ENCODE data around the gene LGALS12.
A peak's percentile ranks its signal among the peaks of the same experiment; 100 is the strongest.
"Not testable (repeated sequence)": the region's sequence is repeated elsewhere in the genome, so short reads cannot be mapped to it uniquely, and the experiment has no call there.

LGALS12 gene

DNA sequence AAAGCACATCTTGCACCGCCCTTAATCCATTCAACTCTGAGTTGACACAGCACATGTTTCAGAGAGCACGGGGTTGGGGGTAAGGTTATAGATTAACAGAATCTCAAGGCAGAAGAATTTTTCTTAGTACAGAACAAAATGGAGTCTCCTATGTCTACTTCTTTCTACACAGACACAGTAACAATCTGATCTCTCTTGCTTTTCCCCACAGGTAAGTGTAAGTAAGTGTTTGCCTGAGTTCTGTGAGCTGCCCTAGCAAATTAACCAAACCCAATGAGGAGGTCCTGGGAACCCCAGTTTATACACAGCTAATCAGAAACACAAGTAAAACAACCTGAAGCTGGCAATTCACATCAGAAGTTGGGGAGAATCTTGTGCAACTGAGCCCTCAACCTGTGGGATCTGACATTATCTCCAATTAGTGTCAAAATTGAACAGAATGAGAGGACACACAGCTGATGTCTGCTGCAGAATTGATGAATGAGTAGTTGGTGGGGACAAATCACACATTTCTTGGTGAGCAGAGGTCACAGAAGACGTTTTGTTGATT, 22.9 kb downstream of the LGALS12 start:
- H3K4me3 ChIP-seq (ENCODE audit: low read length); H3K27ac ChIP-seq (ENCODE audit: low read depth, low read length); H3K4me1 ChIP-seq (ENCODE audit: control insufficient read depth, insufficient read depth, low read length); H3K27me3 ChIP-seq (ENCODE audit: control insufficient read depth, insufficient read depth, low read length); H3K9ac ChIP-seq (ENCODE audit: low read length); H3K36me3 ChIP-seq (ENCODE audit: control insufficient read depth, insufficient read depth, low read length): not testable (repeated sequence)

DNA sequence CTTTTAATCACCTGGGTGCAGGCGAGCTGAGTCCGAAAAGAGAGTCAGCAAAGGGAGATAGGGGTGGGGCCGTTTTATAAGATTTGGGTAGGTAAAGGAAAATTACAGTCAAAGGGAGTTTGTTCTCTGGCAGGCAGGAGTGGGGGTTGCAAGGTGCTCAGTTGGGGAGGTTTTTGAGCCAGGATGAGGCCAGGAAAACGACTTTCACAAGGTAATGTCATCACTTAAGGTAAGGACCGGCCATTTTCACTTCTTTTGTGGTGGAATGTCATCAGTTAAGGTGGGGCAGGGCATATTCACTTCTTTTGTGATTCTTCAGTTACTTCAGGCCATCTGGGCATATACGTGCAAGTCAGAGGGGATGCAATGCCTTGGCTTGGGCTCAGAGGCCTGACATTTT, 23.5 kb downstream of the LGALS12 start:
- not testable (repeated sequence) for H3K27me3 ChIP-seq (ENCODE audit: control insufficient read depth, insufficient read depth, low read length); H3K9ac ChIP-seq (ENCODE audit: low read length); H3K4me1 ChIP-seq (ENCODE audit: control insufficient read depth, insufficient read depth, low read length); H3K36me3 ChIP-seq (ENCODE audit: control insufficient read depth, insufficient read depth, low read length); H3K27ac ChIP-seq (ENCODE audit: low read depth, low read length); H3K4me3 ChIP-seq (ENCODE audit: low read length)

DNA sequence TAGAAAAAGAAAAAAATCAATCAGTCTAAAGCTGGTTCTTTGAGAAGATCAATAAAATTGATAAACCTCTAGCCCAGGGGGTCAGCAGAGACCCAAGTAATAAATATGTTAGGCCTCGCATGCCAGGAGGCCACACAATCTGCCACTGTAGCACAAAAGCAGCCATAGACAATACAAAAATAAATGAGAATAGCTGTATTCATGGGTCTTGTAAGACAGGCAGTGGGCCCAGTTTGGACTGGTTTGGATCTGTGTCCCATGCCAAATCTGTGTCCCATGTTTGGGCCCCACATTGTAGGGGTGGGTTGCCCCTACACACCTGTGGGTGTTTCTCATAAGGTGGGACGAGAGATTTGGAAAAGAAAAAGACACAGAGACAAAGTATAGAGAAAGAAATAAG, 24.1 kb downstream of the LGALS12 start:
- H3K27me3 ChIP-seq (ENCODE audit: control insufficient read depth, insufficient read depth, low read length): no peaks in the 10 kb centered on the region
- H3K4me1 ChIP-seq (ENCODE audit: control insufficient read depth, insufficient read depth, low read length): no peaks in the 10 kb centered on the region
- no peaks in the 10 kb centered on the region for H3K36me3 ChIP-seq (ENCODE audit: control insufficient read depth, insufficient read depth, low read length)
- no peak overlapping the region for H3K27ac ChIP-seq (ENCODE audit: low read depth, low read length)
- no peak overlapping the region for H3K9ac ChIP-seq (ENCODE audit: low read length)
- no peak overlapping the region for H3K4me3 ChIP-seq (ENCODE audit: low read length)

- not testable (repeated sequence) for H3K36me3 ChIP-seq (ENCODE audit: control insufficient read depth, insufficient read depth, low read length); H3K27me3 ChIP-seq (ENCODE audit: control insufficient read depth, insufficient read depth, low read length); H3K9ac ChIP-seq (ENCODE audit: low read length); H3K4me1 ChIP-seq (ENCODE audit: control insufficient read depth, insufficient read depth, low read length); H3K4me3 ChIP-seq (ENCODE audit: low read length); H3K27ac ChIP-seq (ENCODE audit: low read depth, low read length)
Observed at GRCh38 chr11:63531074-63531792, 25.3 kb downstream of the LGALS12 start.

GRCh38 chr11:63532117-63532516, 26.2 kb downstream of the LGALS12 start:
- no peak overlapping the region for H3K27ac ChIP-seq (ENCODE audit: low read depth, low read length)
- H3K9ac ChIP-seq (ENCODE audit: low read length): no peak overlapping the region
- no peak overlapping the region for H3K4me3 ChIP-seq (ENCODE audit: low read length)

GRCh38 chr11:63532799-63533475, 27.1 kb downstream of the LGALS12 start:
- no peak overlapping the region for H3K27ac ChIP-seq (ENCODE audit: low read depth, low read length)
- no peak overlapping the region for H3K9ac ChIP-seq (ENCODE audit: low read length)
- H3K27me3 ChIP-seq (ENCODE audit: control insufficient read depth, insufficient read depth, low read length): no peaks in the 10 kb centered on the region
- H3K36me3 ChIP-seq (ENCODE audit: control insufficient read depth, insufficient read depth, low read length): no peaks in the 10 kb centered on the region
- no peak overlapping the region for H3K4me3 ChIP-seq (ENCODE audit: low read length)
- peaks cover 9% of the 10 kb centered on the region for H3K4me1 ChIP-seq (ENCODE audit: control insufficient read depth, insufficient read depth, low read length)

More at GRCh38 chr11:63532117-63532516, 26.2 kb downstream of the LGALS12 start:
- Histone ChIP-seq H3K36me3 (ENCODE audit: control insufficient read depth, insufficient read depth, low read length) (no peaks in the 10 kb centered on the region), H3K27me3 (ENCODE audit: control insufficient read depth, insufficient read depth, low read length) (no peaks in the 10 kb centered on the region), H3K4me1 (ENCODE audit: control insufficient read depth, insufficient read depth, low read length) (peaks cover 5% of the 10 kb centered on the region)

GRCh38 chr11:63534076-63534475, 28.2 kb downstream of the LGALS12 start:
- Histone ChIP-seq H3K4me3 (ENCODE audit: low read length) (no peak overlapping the region), H3K27ac (ENCODE audit: low read depth, low read length) (no peak overlapping the region), H3K9ac (ENCODE audit: low read length) (no peak overlapping the region), H3K4me1 (ENCODE audit: control insufficient read depth, insufficient read depth, low read length) (peaks cover 15% of the 10 kb centered on the region), H3K27me3 (ENCODE audit: control insufficient read depth, insufficient read depth, low read length) (no peaks in the 10 kb centered on the region), H3K36me3 (ENCODE audit: control insufficient read depth, insufficient read depth, low read length) (no peaks in the 10 kb centered on the region)

GRCh38 chr11:63534895-63535461, 29.1 kb downstream of the LGALS12 start:
- Histone ChIP-seq H3K9ac (ENCODE audit: low read length) (no peak overlapping the region), H3K27ac (ENCODE audit: low read depth, low read length) (no peak overlapping the region), H3K27me3 (ENCODE audit: control insufficient read depth, insufficient read depth, low read length) (no peaks in the 10 kb centered on the region), H3K4me3 (ENCODE audit: low read length) (no peak overlapping the region), H3K4me1 (ENCODE audit: control insufficient read depth, insufficient read depth, low read length) (peaks cover 15% of the 10 kb centered on the region), H3K36me3 (ENCODE audit: control insufficient read depth, insufficient read depth, low read length) (no peaks in the 10 kb centered on the region)

DNA sequence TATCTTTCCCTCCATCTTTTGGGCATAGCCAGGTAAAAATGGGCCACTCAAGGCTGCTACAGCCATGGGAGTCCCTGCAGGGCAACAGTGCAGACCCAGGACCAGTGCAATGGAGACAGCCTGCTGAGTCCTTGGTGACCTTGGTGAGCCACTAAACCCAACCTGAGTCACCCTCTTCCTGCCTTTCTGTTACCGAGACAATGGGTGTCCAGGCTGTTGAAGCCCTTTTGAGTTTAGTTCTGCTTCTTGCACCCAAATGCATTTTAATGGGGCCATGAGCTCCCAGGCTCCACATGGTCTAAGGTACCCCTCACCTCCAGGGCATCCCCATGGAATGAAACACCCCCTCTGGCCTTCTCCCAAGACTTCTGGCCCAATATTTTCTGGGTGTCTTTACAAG, 29.9 kb downstream of the LGALS12 start:
- Histone ChIP-seq H3K9ac (ENCODE audit: low read length) (no peak overlapping the region), H3K27me3 (ENCODE audit: control insufficient read depth, insufficient read depth, low read length) (no peaks in the 10 kb centered on the region), H3K4me3 (ENCODE audit: low read length) (no peak overlapping the region), H3K27ac (ENCODE audit: low read depth, low read length) (peak overlapping the region; percentile 93), H3K4me1 (ENCODE audit: control insufficient read depth, insufficient read depth, low read length) (peaks cover 15% of the 10 kb centered on the region), H3K36me3 (ENCODE audit: control insufficient read depth, insufficient read depth, low read length) (no peaks in the 10 kb centered on the region)

GRCh38 chr11:63536669-63537292, 30.9 kb downstream of the LGALS12 start, which contains the start of gene PLAAT4:
TSS of gene PLAAT4 (plus strand) at chr11:63536808. CDS start at chr11:63536869, 61 bp downstream.
- Histone ChIP-seq H3K36me3 (ENCODE audit: control insufficient read depth, insufficient read depth, low read length) (no peaks in the 10 kb centered on the region), H3K4me3 (ENCODE audit: low read length) (peak within 1 kb of the TSS; percentile 74), H3K4me1 (ENCODE audit: control insufficient read depth, insufficient read depth, low read length) (peaks cover 15% of the 10 kb centered on the region), H3K27ac (ENCODE audit: low read depth, low read length) (peak within 1 kb of the TSS; percentile 93), H3K9ac (ENCODE audit: low read length) (peak within 1 kb of the TSS; percentile 63), H3K27me3 (ENCODE audit: control insufficient read depth, insufficient read depth, low read length) (no peaks in the 10 kb centered on the region)

GRCh38 chr11:63537293-63538101, 31.6 kb downstream of the LGALS12 start:
- Histone ChIP-seq H3K9ac (ENCODE audit: low read length) (peak overlapping the region; percentile 63), H3K4me3 (ENCODE audit: low read length) (peak overlapping the region; percentile 74), H3K36me3 (ENCODE audit: control insufficient read depth, insufficient read depth, low read length) (no peaks in the 10 kb centered on the region), H3K27me3 (ENCODE audit: control insufficient read depth, insufficient read depth, low read length) (no peaks in the 10 kb centered on the region), H3K4me1 (ENCODE audit: control insufficient read depth, insufficient read depth, low read length) (peaks cover 15% of the 10 kb centered on the region), H3K27ac (ENCODE audit: low read depth, low read length) (peak overlapping the region; percentile 93)
